Omental fat pad (tissue), 4 donors: ENCODE data around the gene FBRS. TPM values are rescaled to one million over a fixed set of nuclear protein-coding genes. Genes with fewer than 3 reads are reported as not detected.

ENCODE experiments used
- ATAC-seq: fragments of 150-250 bp; one replicate; pipeline ENCODE4 v1.9.1; 2016; ENCODE audit warnings: mild to moderate bottlenecking, moderate library complexity; ENCODE audit not compliant: low FRiP score
- DNase-seq: peaks from one replicate; pipeline ENCODE4 v3.0.0-alpha.2; 2019; ENCODE audit warnings: low spot score
- CTCF ChIP-seq, 3 donors: fragments of 450-650 bp; IDR thresholded peaks; one replicate each; pipeline ENCODE4 v1.5.1; 2016 to 2017; ENCODE audit warnings: antibody characterized with exemption in 3 of 3, mild to moderate bottlenecking in 3 of 3, moderate library complexity in 2 of 3
- total RNA-seq, 4 donors: library from RNA; depleted of rRNA; stranded (reverse); fragments of >200 nt; gene quantifications; one replicate each; pipeline ENCODE4 v1.1.0, GENCODE V29; 2016

Gene FBRS
- total RNA-seq, 4 donors from 2014 or later: 15.4 to 49.7 (median 23.4) TPM

- TF ChIP-seq CTCF (IDR thresholded peaks at IDR 0.05): no peak
- DNase-seq (no peak), ATAC-seq (no peak)
Measured at GRCh38 chr16:30669903-30670824, 11.9 kb downstream of the FBRS start.

DNA sequence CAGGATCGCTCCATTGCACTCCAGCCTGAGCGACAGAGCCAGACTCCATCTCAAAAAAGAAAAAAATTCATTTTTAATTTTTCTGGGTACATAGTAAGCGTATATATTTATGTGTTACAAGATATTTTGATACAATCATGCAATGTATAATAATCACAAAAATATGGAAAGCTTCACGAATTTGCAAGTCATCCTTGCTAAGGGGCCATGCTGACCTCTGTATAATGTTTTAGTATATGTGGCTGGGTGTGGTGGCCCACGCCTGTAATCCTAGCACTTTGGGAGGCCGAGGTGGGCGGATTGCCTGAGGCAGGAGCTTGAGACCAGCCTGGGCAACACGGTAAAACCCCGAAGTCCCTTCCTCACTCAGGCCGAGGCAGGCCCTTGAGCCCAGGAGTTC lies 16.9 kb downstream of the FBRS start:
- ATAC-seq (no peak), DNase-seq (no peak)
- TF ChIP-seq CTCF (IDR thresholded peaks at IDR 0.05): no peak

GRCh38 chr16:30677931-30678585 lies 19.8 kb downstream of the FBRS start:
- no peak for ATAC-seq
- no peak for DNase-seq

GRCh38 chr16:30678586-30678970 lies 20.3 kb downstream of the FBRS start:
- no peak for TF ChIP-seq CTCF (IDR thresholded peaks at IDR 0.05)
- ATAC-seq (no peak), DNase-seq (no peak)

More at GRCh38 chr16:30677931-30678585, 19.8 kb downstream of the FBRS start:
- no peak for TF ChIP-seq CTCF (IDR thresholded peaks at IDR 0.05)

DNA sequence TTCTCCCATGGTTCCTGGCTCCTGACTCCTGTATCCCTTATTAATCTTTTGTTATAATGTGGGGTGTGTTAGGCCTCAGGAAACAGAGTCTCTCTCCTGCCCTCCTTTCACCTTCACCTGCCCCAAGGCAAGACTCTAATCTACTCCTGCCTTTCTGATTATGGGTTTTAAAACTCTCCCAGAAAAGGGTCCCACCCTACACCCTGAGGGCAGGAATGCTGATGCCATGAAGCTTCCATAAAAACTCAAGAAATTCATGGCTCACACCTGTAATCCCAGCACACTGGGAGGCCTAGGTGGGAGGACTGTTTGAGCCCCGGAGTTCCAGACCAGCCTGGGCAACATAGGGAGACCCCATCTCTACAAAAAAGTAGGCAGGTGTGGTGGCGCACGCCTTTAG lies 22.1 kb downstream of the FBRS start:
- no peak for TF ChIP-seq CTCF (IDR thresholded peaks at IDR 0.05)
- DNase-seq (no peak), ATAC-seq (no peak)

DNA sequence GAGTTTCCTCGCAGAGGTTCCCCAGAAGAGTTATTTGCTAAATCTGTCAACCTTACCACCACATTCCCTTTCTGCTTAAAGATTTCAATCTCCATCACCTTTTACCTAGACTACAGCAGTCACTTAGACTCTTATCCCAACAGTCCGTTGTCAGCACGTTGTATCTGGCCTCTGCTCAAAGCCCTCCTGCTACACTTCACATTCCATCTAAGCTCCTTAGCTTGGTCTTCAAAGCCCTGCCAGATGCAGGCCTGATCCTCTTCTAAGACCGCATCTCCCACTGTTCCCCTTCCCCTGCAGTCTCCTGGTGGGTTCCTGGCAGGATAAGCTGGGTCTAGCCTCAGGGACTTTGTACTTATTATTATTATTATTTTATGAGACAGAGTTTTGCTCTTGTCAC lies 30.5 kb downstream of the FBRS start:
- DNase-seq (no peak), ATAC-seq (no peak)
- TF ChIP-seq CTCF (IDR thresholded peaks at IDR 0.05): no peak
